GM12878 (cell line): ENCODE results near the gene PRIMPOL. TPM values are rescaled to one million over a fixed set of nuclear protein-coding genes. Genes with fewer than 3 reads are reported as not detected.

Source experiments
- ATAC-seq: fragments of 200-7000 bp; cut with Tn5 transposase; 3 replicates; pipeline ENCODE4 v1.9.1; 2020; ENCODE audit warnings: mild to moderate bottlenecking, moderate library complexity
- BruUV-seq: library from RNA; stranded (reverse); fragments of 400-500 nt; replicated peaks from 2 replicates; lab custom pipeline; 2021; lab: Mats Ljungman, UMichigan
- CTCF ChIA-PET: fragments of 300-600 bp; sonication (Branson Sonifier 250); formaldehyde crosslinking; extraction: SDS; loops from one replicate; lab custom pipeline; 2021; ENCODE audit warnings: inconsistent platforms; lab: Yijun Ruan, JAX
- POLR2A ChIA-PET: fragments of 350-600 bp; formaldehyde crosslinking; extraction: SDS; loops from one replicate; lab custom pipeline; 2021; ENCODE audit warnings: inconsistent platforms; lab: Charles Lee
- RAD21 ChIA-PET: fragments of 300-600 bp; sonication (Branson Sonifier 250); formaldehyde crosslinking; loops from one replicate; lab custom pipeline; 2023; ENCODE audit warnings: antibody characterized with exemption; ENCODE audit not compliant: unreplicated experiment; lab: Charles Lee
- SMC1A ChIA-PET: fragments of 300-600 bp; sonication (Branson Sonifier 250); formaldehyde crosslinking; loops from one replicate; lab custom pipeline; 2023; ENCODE audit not compliant: unreplicated experiment, uncharacterized antibody; lab: Charles Lee
- DNase-seq: peaks from one replicate; pipeline ENCODE4 v3.0.0-alpha.2; 2011; ENCODE audit warnings: low read depth, low spot score
- FAIRE-seq: peaks from 3 replicates; lab custom pipeline; 2011; peaks lifted over from hg19 to GRCh38; lab: Jason Lieb, UNC
- H2AFZ ChIP-seq: 2 replicates; pipeline ENCODE4 v1.6.0; 2011; ENCODE audit warnings: low read depth, low read length, control low read depth; ENCODE audit not compliant: control insufficient read depth
- H3K27ac ChIP-seq: 2 replicates; pipeline ENCODE4 v1.5.1; 2011; ENCODE audit warnings: control low read depth; ENCODE audit not compliant: control insufficient read depth, insufficient read depth
- H3K27me3 ChIP-seq, 2 experiments: replicated peaks in 1 of 2; 2 replicates each; pipeline versions ENCODE4 v1.6.0 to v1.6.1; 2011; ENCODE audit warnings: low read length in 1 of 2; ENCODE audit not compliant: control insufficient read depth in 2 of 2, insufficient read depth in 2 of 2
- H3K36me3 ChIP-seq, 2 experiments: 2 replicates each; pipeline ENCODE4 v1.5.1; 2011; ENCODE audit warnings: low read length in 1 of 2; ENCODE audit not compliant: control insufficient read depth in 2 of 2, insufficient read depth in 2 of 2
- H3K4me1 ChIP-seq: 2 replicates; pipeline ENCODE4 v1.6.1; 2011; ENCODE audit warnings: mild to moderate bottlenecking, low read length, moderate library complexity, mixed read lengths; ENCODE audit not compliant: control insufficient read depth, insufficient read depth
- H3K4me2 ChIP-seq: 2 replicates; pipeline ENCODE4 v1.6.0; 2011; ENCODE audit warnings: control low read depth; ENCODE audit not compliant: control insufficient read depth, insufficient read depth
- H3K4me3 ChIP-seq: fragments of 200-600 bp; sonication (generic); 2 replicates; pipeline ENCODE4 v1.5.1; 2016
- H3K79me2 ChIP-seq: 2 replicates; pipeline ENCODE4 v1.6.0; 2011; ENCODE audit warnings: low read length; ENCODE audit not compliant: control insufficient read depth, insufficient read depth
- H3K9ac ChIP-seq: 2 replicates; pipeline ENCODE4 v1.8.0; 2011; ENCODE audit warnings: low read length, control low read depth, mixed read lengths; ENCODE audit not compliant: control insufficient read depth, insufficient read depth
- H3K9me3 ChIP-seq: replicated peaks from 3 replicates; pipeline ENCODE4 v1.5.1; 2011; ENCODE audit warnings: mild to moderate bottlenecking, low read length; ENCODE audit not compliant: control insufficient read depth, insufficient read depth
- H4K20me1 ChIP-seq: 2 replicates; pipeline ENCODE4 v1.6.0; 2011; ENCODE audit not compliant: control insufficient read depth, insufficient read depth
- DPF2 ChIP-seq: fragments of 450-650 bp; IDR thresholded peaks from 2 replicates; pipeline ENCODE4 v1.6.1; 2017; ENCODE audit warnings: mild to moderate bottlenecking
- FOXM1 ChIP-seq: IDR thresholded peaks from 2 replicates; pipeline ENCODE4 v1.6.1; 2012; ENCODE audit warnings: low read depth, mild to moderate bottlenecking, inconsistent platforms, low read length, moderate library complexity
- JUNB ChIP-seq: IDR thresholded peaks from 2 replicates; pipeline ENCODE4 v1.6.1; 2016; ENCODE audit warnings: antibody characterized with exemption, mild to moderate bottlenecking
- MYB ChIP-seq: fragments of 150-350 bp; IDR thresholded peaks from 2 replicates; pipeline ENCODE4 v1.6.1; 2014; ENCODE audit warnings: mild to moderate bottlenecking, low read depth, low read length, borderline replicate concordance
- NRF1 ChIP-seq: conservative IDR thresholded peaks from 2 replicates; pipeline ENCODE4 v1.6.1; 2011; ENCODE audit warnings: mild to moderate bottlenecking, low read depth, low read length, improper control_type of control experiment
- PML ChIP-seq: IDR thresholded peaks from 2 replicates; pipeline ENCODE4 v1.6.1; 2012; ENCODE audit warnings: low read length, inconsistent platforms
- RCOR1 ChIP-seq: conservative IDR thresholded peaks from 2 replicates; pipeline ENCODE4 v1.6.1; 2012; ENCODE audit warnings: low read depth, low read length, improper control_type of control experiment
- RELB ChIP-seq: fragments of 450-650 bp; IDR thresholded peaks from 2 replicates; pipeline ENCODE4 v1.6.1; 2017; ENCODE audit warnings: low read depth, mild to moderate bottlenecking, moderate library complexity
- REST ChIP-seq: IDR thresholded peaks from 2 replicates; pipeline ENCODE4 v1.6.1; 2012; ENCODE audit warnings: mild to moderate bottlenecking, low read depth, low read length
- SIN3A ChIP-seq: IDR thresholded peaks from 2 replicates; pipeline ENCODE4 v1.6.1; 2012; ENCODE audit warnings: low read depth, low read length, improper control_type of control experiment
- SUZ12 ChIP-seq: fragments of 200-600 bp; sonication (generic); IDR thresholded peaks from one replicate; pipeline ENCODE4 v1.6.1; 2018; ENCODE audit warnings: antibody characterized with exemption, mild to moderate bottlenecking; ENCODE audit not compliant: unreplicated experiment
- TARDBP ChIP-seq: IDR thresholded peaks from 2 replicates; pipeline ENCODE4 v1.6.1; 2016; ENCODE audit warnings: borderline replicate concordance
- USF1 ChIP-seq: IDR thresholded peaks from 2 replicates; pipeline ENCODE4 v1.6.1; 2011; ENCODE audit warnings: borderline replicate concordance, low read depth, mild to moderate bottlenecking, moderate library complexity, mixed read lengths, low read length; ENCODE audit not compliant: insufficient read depth; ENCODE audit errors: extremely low read length
- ZZZ3 ChIP-seq: IDR thresholded peaks from 2 replicates; pipeline ENCODE4 v1.6.1; 2011; ENCODE audit warnings: low read depth; ENCODE audit not compliant: control insufficient read depth, insufficient read length
- WGBS: methylation state at CpG from one replicate; pipeline ENCODE4 v1.1.6; 2016; ENCODE audit warnings: low lambda C conversion rate; ENCODE audit not compliant: insufficient replicate concordance, insufficient coverage; ENCODE audit errors: missing lambda C conversion rate; 5-methylcytosine and 5-hydroxymethylcytosine counted together
- in situ Hi-C: fragments of 300-500 bp; cut with MboI; formaldehyde crosslinking; loops from 9 replicates; pipeline ENCODE4 v1.14.3; 2018; ENCODE audit warnings: mixed read lengths
- intact Hi-C: fragments of 100-400 bp; cut with micrococcal nuclease; formaldehyde crosslinking; loops from one replicate; pipeline ENCODE4 v1.14.2; 2022; ENCODE audit not compliant: unreplicated experiment
- polyA plus RNA-seq, 11 experiments: library from polyadenylated mRNA; depleted of rRNA in 4 of 11; unstranded in 6 of 11; stranded (reverse) in 5 of 11; fragments of >200 nt; fragmentation: Nextera tagmentation in 4 of 11; fragmentation: Illumina TruSeq in 1 of 11; extraction: Ambion mirVana in 4 of 11; extraction: Trizol in 1 of 11; gene quantifications; 1 replicate in 1 of 11; 2 replicates in 10 of 11; pipeline versions ENCODE4 v1.2.1 to v1.2.3, GENCODE V29; 2011 to 2016; ENCODE audit warnings: inconsistent platforms in 2 of 11, missing spikeins in 2 of 11, low read depth in 1 of 11
- total RNA-seq, 4 experiments: library from RNA; depleted of rRNA in 3 of 4; stranded (reverse); fragments of >200 nt in 3 of 4; fragmentation: Illumina TruSeq in 1 of 4; extraction: Trizol in 1 of 4; gene quantifications; 2 replicates each; pipeline versions ENCODE4 v1.2.1 to v1.2.3, GENCODE V29; 2013 to 2021

Gene PRIMPOL
- total and polyA plus RNA-seq, 10 of the 15 experiments (the other 5 are each of a cell fraction or from before 2014, with no cell fraction given): 10.6 to 23.7 (median 14.0) TPM

- H3K27ac ChIP-seq: no peak overlapping the region
- no peaks in the 10 kb centered on the region for H3K9me3 ChIP-seq
- no peak overlapping the region for H2AFZ ChIP-seq
- no peak; the same call in 2 of the 3 replicates for ATAC-seq
- peaks cover 8 to 43% of the 10 kb centered on the region in 2 experiments for H3K36me3 ChIP-seq
- no peak overlapping the region for H3K9ac ChIP-seq
- DNase-seq: no peak
- RAD21 ChIA-PET: interaction anchor here (1.7 kb wide), 1 partner anchor 17 kb away, joined by 6 read pairs; the partner anchor contains the start of genes CASP3 and PRIMPOL
- no peaks in the 10 kb centered on the region; the same call in 1 of the 2 replicates for H4K20me1 ChIP-seq
- no peaks in the 10 kb centered on the region for H3K27me3 ChIP-seq
- peaks cover 8% of the 10 kb centered on the region for H3K79me2 ChIP-seq
- intact Hi-C loops (no loop called here), in situ Hi-C loops (no loop called here)
- H3K4me2 ChIP-seq: no peak overlapping the region
- no peak overlapping the region for H3K4me3 ChIP-seq
- FAIRE-seq: no peak
- H3K4me1 ChIP-seq: no peaks in the 10 kb centered on the region
- SMC1A ChIA-PET: interaction anchor here (1.3 to 1.6 kb wide), 2 partner anchors 12 to 43 kb away, joined by 4 to 5 read pairs; no protein-coding TSS in a partner anchor
- BruUV-seq: no TSS peak
- POLR2A ChIA-PET: no interaction called here
- TF ChIP-seq ZZZ3 (no peak), SUZ12 (no peak), NRF1 (no peak), MYB (no peak), PML (no peak), RELB (no peak), DPF2 (no peak), TARDBP (no peak), JUNB (no peak; the same call in 1 of the 2 replicates), SIN3A (no peak), RCOR1 (no peak), USF1 (no peak), REST (no peak), FOXM1 (no peak)
- CTCF ChIA-PET: no interaction called here
- WGBS: 94% methylated on average over 1 of the region's 1 CpG
Measured at GRCh38 chr4:184632842-184633241, 16.7 kb upstream of the PRIMPOL start.
